ENCODE measurements around the gene PRRT4. TPM values are rescaled to one million over a fixed set of nuclear protein-coding genes. Genes with fewer than 3 reads are reported as not detected.

PRRT4 gene
- total and polyA plus RNA-seq, 2 of the 4 experiments (the other 2 are of a cell fraction) = not detected

GRCh38 chr7:128407751-128408708 is 46.5 kb upstream of the PRRT4 start:
- CTCF ChIA-PET = interaction anchor here (0.8 to 1.9 kb wide), 4 partner anchors 19 to 61 kb away, joined by 3 to 6 read pairs (median 3); no protein-coding TSS in a partner anchor
- DNase-seq = no peak
- Histone ChIP-seq H2AK9ac (replicated peaks; ENCODE audit: low read depth, low read length, poor library complexity) (no peak overlapping the region), H3K9me3 (ENCODE audit: control insufficient read depth, insufficient read depth, low read length) (no peaks in the 10 kb centered on the region), H4K5ac (ENCODE audit: low read depth, low read length) (no peak overlapping the region), H3K56ac (ENCODE audit: extremely low read depth, insufficient read depth, low read length) (no peak overlapping the region), H3K9ac (ENCODE audit: low read depth, low read length) (no peak overlapping the region), H4K91ac (ENCODE audit: insufficient read depth, low read depth, low read length) (no peak overlapping the region), H3K36me3 (ENCODE audit: control insufficient read depth, insufficient read depth, low read length) (no peaks in the 10 kb centered on the region), H3K9me1 (ENCODE audit: insufficient read depth, low read length) (peaks cover 9% of the 10 kb centered on the region; the same call in 1 of the 2 replicates), H3K4me3 (ENCODE audit: insufficient read depth, low read depth, low read length) (no peak overlapping the region), H3K27me3 (ENCODE audit: control insufficient read depth, insufficient read depth, low read length) (no peaks in the 10 kb centered on the region), H4K8ac (ENCODE audit: low read depth in 2 of 2, low read length in 2 of 2) (no peak overlapping the region), H4K20me1 (ENCODE audit: insufficient read depth, low read length) (peaks cover 12% of the 10 kb centered on the region), H3K18ac (ENCODE audit: low read depth, low read length) (no peak overlapping the region), H3K4me1 (ENCODE audit: control insufficient read depth, insufficient read depth, low read length) (peaks cover 20% of the 10 kb centered on the region), H2BK5ac (ENCODE audit: low read depth, low read length, poor library complexity, severe bottlenecking) (no peak overlapping the region), H3K79me1 (ENCODE audit: low read depth in 1 of 2, low read length in 2 of 2) (peaks cover 15 to 41% of the 10 kb centered on the region in 2 experiments), H3K27ac (ENCODE audit: insufficient read depth, low read length) (no peak overlapping the region), H2BK120ac (ENCODE audit: low read depth, low read length) (no peak overlapping the region), H2BK15ac (ENCODE audit: low read depth, low read length) (no peak overlapping the region), H3K4ac (ENCODE audit: low read depth, low read length) (peak overlapping the region; percentile 73; the same call in 1 of the 2 replicates), H3K14ac (replicated peaks; ENCODE audit: low read depth, low read length) (no peak overlapping the region), H2AK5ac (ENCODE audit: low read depth, low read length) (no peak overlapping the region; the same call in 1 of the 2 replicates), H3K4me2 (ENCODE audit: low read depth, low read length) (no peak overlapping the region; the same call in 1 of the 2 replicates), H2AFZ (replicated peaks; ENCODE audit: low read length, poor library complexity) (peak overlapping the region; percentile 94), H2BK20ac (ENCODE audit: low read depth, low read length) (no peak overlapping the region), H3K23ac (ENCODE audit: low read depth, low read length) (no peak overlapping the region)
- no peak for TF ChIP-seq CTCF (conservative IDR thresholded peaks at IDR 0.05; ENCODE audit: low read depth, low read length)
- POLR2A ChIA-PET (ENCODE audit: unreplicated experiment) = no interaction called here
- 17% methylated on average over 1 of the region's 11 CpGs; no CpG with 5 or more reads in 1 of the 2 experiments for WGBS, 2 experiments (ENCODE audit: extremely low coverage in 2 of 2, insufficient read length in 1 of 2)
- intact Hi-C loops (cut with micrococcal nuclease) (no loop called here), in situ Hi-C loops (cut with MboI; ENCODE audit: low sequenced_read_pairs) (no loop called here), dilution Hi-C loops (cut with HindIII; ENCODE audit: low sequenced_read_pairs, unreplicated experiment) (no loop called here)
- BruUV-seq (replicated peaks) = no TSS peak
- ATAC-seq (ENCODE audit: low read depth) = no peak

Data from IMR-90 (cell line).